Mesenchymal stem cell (in vitro differentiated cells and primary cell): Measurements from ENCODE around the gene TM9SF2.
A peak's percentile ranks its signal among the peaks of the same experiment; 100 is the strongest.

Experiments used
- DNase-seq: peaks from one replicate; pipeline ENCODE4 v3.0.0-alpha.2; 2013
- H2AFZ ChIP-seq: one replicate; pipeline ENCODE4 v1.6.1; 2013; ENCODE audit warnings: low read depth, mild to moderate bottlenecking, control low read depth, inconsistent platforms, low read length, moderate library complexity
- H2AK5ac ChIP-seq: 2 replicates; pipeline ENCODE4 v1.6.1; 2013; ENCODE audit warnings: low read length, moderate library complexity, mild to moderate bottlenecking, inconsistent platforms; ENCODE audit not compliant: severe bottlenecking
- H2BK120ac ChIP-seq: one replicate; pipeline ENCODE4 v1.6.1; 2013; ENCODE audit warnings: low read depth, mild to moderate bottlenecking, inconsistent platforms, low read length, moderate library complexity
- H2BK12ac ChIP-seq, 2 experiments: one replicate each; pipeline ENCODE4 v1.6.1; 2013; ENCODE audit warnings: inconsistent platforms in 2 of 2, low read length in 2 of 2, mild to moderate bottlenecking in 2 of 2, moderate library complexity in 2 of 2, control low read depth in 1 of 2
- H2BK15ac ChIP-seq: one replicate; pipeline ENCODE4 v1.6.1; 2013; ENCODE audit warnings: mild to moderate bottlenecking, low read depth, inconsistent platforms; ENCODE audit not compliant: poor library complexity, severe bottlenecking
- H2BK5ac ChIP-seq: 2 replicates; pipeline ENCODE4 v1.6.1; 2013; ENCODE audit warnings: low read depth, mild to moderate bottlenecking, low read length, control low read depth, inconsistent platforms; ENCODE audit not compliant: poor library complexity, severe bottlenecking
- H3K14ac ChIP-seq, 2 experiments: one replicate each; pipeline ENCODE4 v1.6.1; 2013; ENCODE audit warnings: inconsistent platforms in 2 of 2, low read length in 2 of 2, control low read depth in 1 of 2, mild to moderate bottlenecking in 1 of 2, moderate library complexity in 1 of 2
- H3K18ac ChIP-seq, 2 experiments: one replicate each; pipeline ENCODE4 v1.6.1; 2013; ENCODE audit warnings: inconsistent platforms in 2 of 2, low read length in 2 of 2, control low read depth in 1 of 2, low read depth in 1 of 2, mild to moderate bottlenecking in 1 of 2
- H3K23ac ChIP-seq, 2 experiments: one replicate each; pipeline ENCODE4 v1.6.1; 2013; ENCODE audit warnings: inconsistent platforms in 2 of 2, low read length in 2 of 2, mild to moderate bottlenecking in 2 of 2, moderate library complexity in 2 of 2, control low read depth in 1 of 2
- H3K27ac ChIP-seq: 2 replicates; pipeline ENCODE4 v1.5.1; 2013; ENCODE audit warnings: mild to moderate bottlenecking, moderate library complexity, low read length, control low read depth, inconsistent platforms; ENCODE audit not compliant: poor library complexity, severe bottlenecking
- H3K27me3 ChIP-seq, 2 experiments: 2 replicates each; pipeline versions ENCODE4 v1.6.1 to v1.7.0; 2013; ENCODE audit warnings: low read length in 2 of 2, mild to moderate bottlenecking in 2 of 2, moderate library complexity in 2 of 2, control low read depth in 1 of 2, inconsistent platforms in 1 of 2; ENCODE audit not compliant: control insufficient read depth in 1 of 2, insufficient read depth in 1 of 2
- H3K36me3 ChIP-seq, 2 experiments: 2 replicates each; pipeline versions ENCODE4 v1.6.1 to v1.7.0; 2013; ENCODE audit warnings: low read length in 2 of 2, control low read depth in 1 of 2, inconsistent platforms in 1 of 2, low read depth in 1 of 2, mild to moderate bottlenecking in 1 of 2; ENCODE audit not compliant: insufficient read depth in 2 of 2, control insufficient read depth in 1 of 2
- H3K4ac ChIP-seq, 2 experiments: one replicate each; pipeline ENCODE4 v1.6.1; 2013; ENCODE audit warnings: inconsistent platforms in 2 of 2, low read length in 2 of 2, mild to moderate bottlenecking in 2 of 2, moderate library complexity in 2 of 2, control low read depth in 1 of 2, low read depth in 1 of 2
- H3K4me1 ChIP-seq: 2 replicates; pipeline ENCODE4 v1.6.1; 2013; ENCODE audit warnings: low read depth, low read length, control low read depth; ENCODE audit not compliant: control insufficient read depth, insufficient read depth
- H3K4me2 ChIP-seq: 2 replicates; pipeline ENCODE4 v1.6.1; 2013; ENCODE audit warnings: low read length, mild to moderate bottlenecking, inconsistent platforms; ENCODE audit not compliant: poor library complexity, severe bottlenecking
- H3K4me3 ChIP-seq, 2 experiments: 2 replicates each; pipeline versions ENCODE4 v1.5.1 to v1.7.0; 2013; ENCODE audit warnings: low read length in 2 of 2, mild to moderate bottlenecking in 2 of 2, control low read depth in 1 of 2, low read depth in 1 of 2; ENCODE audit not compliant: insufficient read depth in 1 of 2
- H3K79me1 ChIP-seq: replicated peaks from 2 replicates; pipeline ENCODE4 v1.6.1; 2013; ENCODE audit warnings: mild to moderate bottlenecking, control low read depth, low read length, inconsistent platforms; ENCODE audit not compliant: poor library complexity, severe bottlenecking
- H3K9ac ChIP-seq: 2 replicates; pipeline ENCODE4 v1.7.0; 2013; ENCODE audit warnings: mild to moderate bottlenecking, low read length, moderate library complexity
- H3K9me3 ChIP-seq: 2 replicates; pipeline ENCODE4 v1.7.0; 2013; ENCODE audit warnings: mild to moderate bottlenecking, low read length; ENCODE audit not compliant: control insufficient read depth
- H4K8ac ChIP-seq: one replicate; pipeline ENCODE4 v1.6.1; 2013; ENCODE audit warnings: inconsistent platforms, mild to moderate bottlenecking, low read length, moderate library complexity
- H4K91ac ChIP-seq: one replicate; pipeline ENCODE4 v1.6.1; 2013; ENCODE audit warnings: mild to moderate bottlenecking, low read length, inconsistent platforms
- WGBS: methylation state at CpG from one replicate; pipeline ENCODE4 v1.1.7; 2013; ENCODE audit warnings: mixed read lengths; 5-methylcytosine and 5-hydroxymethylcytosine counted together

Gene TM9SF2

DNA sequence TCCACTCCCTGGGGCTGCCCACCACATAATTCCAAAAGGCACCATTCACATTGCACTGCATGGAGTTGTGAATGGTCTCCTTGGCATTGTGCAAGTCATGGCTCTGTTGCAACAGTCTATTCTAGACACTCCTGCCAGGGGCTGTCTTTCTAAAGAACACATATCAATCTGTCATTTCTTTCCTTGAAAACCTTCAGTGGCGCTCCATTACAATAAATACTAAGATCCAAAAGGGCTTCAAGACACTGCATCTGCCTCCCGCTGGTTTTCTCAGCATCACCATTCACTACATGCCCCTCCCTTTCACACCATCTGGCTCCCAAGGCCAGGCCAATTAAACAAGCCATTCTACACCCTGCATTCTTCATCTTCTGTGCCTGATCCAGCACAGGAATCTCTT is 32.2 kb upstream of the TM9SF2 start:
- Histone ChIP-seq H2BK15ac (no peak overlapping the region), H3K4me2 (no peak overlapping the region), H3K27ac (no peak overlapping the region), H2BK12ac (no peak overlapping the region), H3K9me3 (no peaks in the 10 kb centered on the region), H3K18ac (no peak overlapping the region), H3K79me1 (no peaks in the 10 kb centered on the region), H3K23ac (no peak overlapping the region), H2BK5ac (no peak overlapping the region), H2AK5ac (no peak overlapping the region), H3K4me3 (no peak overlapping the region), H2AFZ (no peak overlapping the region), H4K8ac (no peak overlapping the region), H3K36me3 (no peaks in the 10 kb centered on the region), H3K9ac (no peak overlapping the region), H3K27me3 (peaks cover 0 to 16% of the 10 kb centered on the region in 2 experiments), H3K4ac (no peak overlapping the region), H3K4me1 (no peaks in the 10 kb centered on the region), H3K14ac (no peak overlapping the region), H2BK120ac (no peak overlapping the region), H4K91ac (no peak overlapping the region)
- WGBS = 74% methylated on average over 2 of the region's 2 CpGs
- no peak for DNase-seq

DNA sequence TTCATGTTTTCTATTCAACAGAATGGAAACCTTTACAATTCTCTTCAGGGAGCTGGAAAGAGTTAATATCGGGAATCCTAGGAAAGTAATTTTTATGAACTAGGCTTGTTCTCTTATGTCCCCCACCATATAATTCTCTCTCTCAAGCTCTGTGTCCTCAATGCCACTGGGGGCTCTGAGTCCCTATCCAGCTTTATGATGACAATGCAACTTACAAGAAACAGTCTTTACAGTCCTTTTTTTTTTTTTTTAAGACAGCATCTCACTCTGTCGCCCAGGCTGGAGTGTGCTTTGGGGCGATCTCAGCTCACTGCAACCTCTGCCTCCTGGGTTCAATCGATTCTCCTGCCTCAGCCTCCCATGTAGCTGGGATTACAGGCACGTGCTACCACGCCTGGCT is 31.2 kb upstream of the TM9SF2 start:
- whole genome bisulfite sequencing = 73% methylated on average over 6 of the region's 6 CpGs
- H3K9me3 ChIP-seq = no peaks in the 10 kb centered on the region

DNA sequence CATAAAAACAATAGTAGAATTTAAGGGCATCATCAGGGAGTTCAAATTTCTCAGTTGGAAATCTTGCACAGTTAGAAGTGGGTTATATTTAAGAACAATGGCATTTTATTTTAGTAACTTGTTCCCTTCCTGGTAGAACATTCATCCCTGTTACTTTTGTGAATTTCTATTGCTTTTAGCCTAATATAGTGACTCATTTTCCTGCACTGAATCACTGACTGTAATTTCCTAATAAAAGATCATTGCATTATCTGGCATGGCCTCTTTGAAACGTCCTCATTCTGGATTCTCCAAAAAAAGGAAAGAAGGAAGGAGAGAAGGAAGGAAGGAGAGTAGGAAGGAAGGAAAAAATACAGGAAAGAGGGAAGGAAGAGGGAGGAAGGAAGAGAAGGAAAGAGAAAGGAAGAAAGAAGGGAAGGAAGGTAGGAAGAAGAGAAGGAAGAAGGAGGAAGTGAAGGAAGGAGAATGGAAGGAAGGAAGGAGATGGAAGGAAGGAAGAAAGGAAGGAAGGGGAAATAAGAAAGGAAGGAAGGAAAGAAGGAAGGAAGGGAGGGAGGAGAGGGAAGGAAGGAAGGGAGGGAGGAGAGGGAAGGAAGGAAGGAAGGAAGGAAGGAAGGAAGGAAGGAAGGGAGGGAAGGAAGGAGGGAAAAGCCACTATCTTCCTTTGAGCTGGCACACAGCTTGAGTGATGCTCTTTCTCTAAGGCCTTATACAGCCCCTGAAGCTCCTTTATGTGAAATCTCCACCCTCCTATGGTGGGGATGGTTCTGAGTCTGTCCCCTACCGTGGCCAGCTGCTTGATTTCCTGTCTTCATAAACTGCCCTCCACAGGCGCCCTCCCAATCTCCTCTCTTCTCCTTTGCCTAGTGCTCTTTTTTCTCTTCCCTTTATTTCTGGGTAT is 29.8 kb upstream of the TM9SF2 start:
- Histone ChIP-seq H3K4me1 (no peaks in the 10 kb centered on the region), H3K36me3 (no peaks in the 10 kb centered on the region), H3K9me3 (no peaks in the 10 kb centered on the region), H2BK12ac (no peak overlapping the region), H3K14ac (no peak overlapping the region), H2BK15ac (no peak overlapping the region), H2AK5ac (no peak overlapping the region), H3K4me3 (no peak overlapping the region), H3K18ac (no peak overlapping the region), H2BK120ac (no peak overlapping the region), H2AFZ (no peak overlapping the region), H3K4ac (no peak overlapping the region), H3K9ac (peak overlapping the region; percentile 68), H3K23ac (no peak overlapping the region), H3K79me1 (no peaks in the 10 kb centered on the region), H4K91ac (no peak overlapping the region), H3K27me3 (peaks cover 0 to 16% of the 10 kb centered on the region in 2 experiments), H2BK5ac (no peak overlapping the region), H4K8ac (no peak overlapping the region), H3K27ac (no peak overlapping the region), H3K4me2 (no peak overlapping the region)
- WGBS = 68% methylated on average over 3 of the region's 3 CpGs
- DNase-seq = no peak

More for the DNA sequence above, 31.2 kb upstream of the TM9SF2 start:
- Histone ChIP-seq H3K27ac (no peak overlapping the region), H3K23ac (no peak overlapping the region), H3K36me3 (no peaks in the 10 kb centered on the region), H2AFZ (no peak overlapping the region), H2BK120ac (no peak overlapping the region), H3K18ac (no peak overlapping the region), H3K4me3 (no peak overlapping the region), H3K4ac (no peak overlapping the region), H3K4me1 (no peaks in the 10 kb centered on the region), H3K79me1 (no peaks in the 10 kb centered on the region), H3K27me3 (peaks cover 0 to 16% of the 10 kb centered on the region in 2 experiments), H2BK12ac (no peak overlapping the region), H3K9ac (no peak overlapping the region), H2BK5ac (no peak overlapping the region), H4K8ac (no peak overlapping the region), H3K14ac (no peak overlapping the region), H2AK5ac (no peak overlapping the region), H2BK15ac (no peak overlapping the region), H3K4me2 (no peak overlapping the region), H4K91ac (no peak overlapping the region)
- DNase-seq = no peak

DNA sequence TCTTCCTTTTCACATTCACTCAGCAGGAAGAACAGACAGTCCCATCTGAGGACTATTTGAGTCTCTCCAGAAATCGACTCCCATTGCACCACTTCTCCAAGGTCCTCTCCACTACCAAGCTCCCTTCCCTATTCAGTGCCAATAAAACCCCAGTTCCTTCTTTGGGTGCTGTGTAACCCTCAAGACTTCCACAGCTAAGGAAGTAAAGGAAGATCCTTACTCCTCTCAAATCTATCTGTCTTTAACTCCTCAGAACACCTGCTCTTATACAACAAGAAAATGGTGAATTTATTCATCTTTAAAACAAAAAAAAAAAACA is 29.2 kb upstream of the TM9SF2 start:
- H3K18ac ChIP-seq = no peak overlapping the region
- no peak overlapping the region for H2BK12ac ChIP-seq
- H3K9ac ChIP-seq = no peak overlapping the region
- no peak overlapping the region for H2BK15ac ChIP-seq
- H3K27me3 ChIP-seq = peaks cover 0 to 16% of the 10 kb centered on the region in 2 experiments
- 98% methylated on average over 1 of the region's 1 CpG for WGBS
- H2AFZ ChIP-seq = no peak overlapping the region
- H3K23ac ChIP-seq = no peak overlapping the region
- no peak overlapping the region for H3K27ac ChIP-seq
- no peaks in the 10 kb centered on the region for H3K9me3 ChIP-seq
- no peak overlapping the region for H3K14ac ChIP-seq
- H3K36me3 ChIP-seq = no peaks in the 10 kb centered on the region
- H3K79me1 ChIP-seq = no peaks in the 10 kb centered on the region
- no peak overlapping the region for H2BK5ac ChIP-seq
- H2AK5ac ChIP-seq = no peak overlapping the region
- no peak overlapping the region for H4K91ac ChIP-seq
- no peak overlapping the region for H2BK120ac ChIP-seq
- H3K4ac ChIP-seq = no peak overlapping the region
- no peak overlapping the region for H4K8ac ChIP-seq
- H3K4me1 ChIP-seq = no peaks in the 10 kb centered on the region
- H3K4me3 ChIP-seq = no peak overlapping the region
- no peak for DNase-seq
- H3K4me2 ChIP-seq = no peak overlapping the region
